ENCODE results near the gene RELA. TPM values are rescaled to one million over a fixed set of nuclear protein-coding genes. Genes with fewer than 3 reads are reported as not detected.

RELA gene
- total RNA-seq, 2 experiments from 2014 or later: 69.6 to 71.6 TPM

DNA sequence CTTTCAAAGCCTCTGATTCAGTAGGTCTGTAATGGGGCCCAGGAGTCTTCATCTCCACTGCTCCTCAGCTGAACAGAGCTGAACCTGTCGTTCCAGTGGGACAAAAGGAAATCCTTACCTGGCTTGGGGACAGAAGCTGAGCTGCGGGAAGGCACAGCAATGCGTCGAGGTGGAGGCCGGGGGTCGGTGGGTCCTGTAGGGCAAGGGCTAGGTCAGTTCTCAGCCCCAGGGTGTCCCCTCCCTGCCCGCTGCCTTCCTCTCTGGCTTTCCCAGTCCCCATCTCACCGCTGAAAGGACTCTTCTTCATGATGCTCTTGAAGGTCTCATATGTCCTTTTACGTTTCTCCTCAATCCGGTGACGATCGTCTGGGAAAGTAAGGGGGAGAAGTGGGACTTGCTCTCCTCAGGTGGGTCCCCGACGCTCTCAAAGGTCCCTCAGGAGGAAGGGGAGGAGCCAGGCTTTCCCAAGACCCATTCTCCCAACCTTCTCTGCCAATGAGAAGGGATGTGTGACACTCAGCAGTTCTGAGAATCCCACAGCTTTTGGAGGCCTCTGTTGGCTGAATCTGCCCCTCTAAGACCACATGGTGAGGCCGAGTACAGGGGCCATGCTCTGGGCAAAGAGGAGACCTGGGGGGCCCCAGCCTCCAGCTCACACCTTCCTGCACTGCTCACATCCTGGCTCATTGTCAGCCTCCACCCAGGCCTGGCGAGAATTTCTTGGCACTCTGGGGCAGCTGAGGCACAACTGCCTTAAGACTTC lies 7.0 kb downstream of the RELA start:
- Mint-ChIP-seq H3K27ac (peak overlapping the region; percentile 62), H3K4me1 (peaks cover 49% of the 10 kb centered on the region), H3K9me3 (no peaks in the 10 kb centered on the region), H3K27me3 (no peaks in the 10 kb centered on the region), H3K4me3 (no peak overlapping the region), H3K36me3 (peaks cover 35% of the 10 kb centered on the region)
- no peak for DNase-seq

DNA sequence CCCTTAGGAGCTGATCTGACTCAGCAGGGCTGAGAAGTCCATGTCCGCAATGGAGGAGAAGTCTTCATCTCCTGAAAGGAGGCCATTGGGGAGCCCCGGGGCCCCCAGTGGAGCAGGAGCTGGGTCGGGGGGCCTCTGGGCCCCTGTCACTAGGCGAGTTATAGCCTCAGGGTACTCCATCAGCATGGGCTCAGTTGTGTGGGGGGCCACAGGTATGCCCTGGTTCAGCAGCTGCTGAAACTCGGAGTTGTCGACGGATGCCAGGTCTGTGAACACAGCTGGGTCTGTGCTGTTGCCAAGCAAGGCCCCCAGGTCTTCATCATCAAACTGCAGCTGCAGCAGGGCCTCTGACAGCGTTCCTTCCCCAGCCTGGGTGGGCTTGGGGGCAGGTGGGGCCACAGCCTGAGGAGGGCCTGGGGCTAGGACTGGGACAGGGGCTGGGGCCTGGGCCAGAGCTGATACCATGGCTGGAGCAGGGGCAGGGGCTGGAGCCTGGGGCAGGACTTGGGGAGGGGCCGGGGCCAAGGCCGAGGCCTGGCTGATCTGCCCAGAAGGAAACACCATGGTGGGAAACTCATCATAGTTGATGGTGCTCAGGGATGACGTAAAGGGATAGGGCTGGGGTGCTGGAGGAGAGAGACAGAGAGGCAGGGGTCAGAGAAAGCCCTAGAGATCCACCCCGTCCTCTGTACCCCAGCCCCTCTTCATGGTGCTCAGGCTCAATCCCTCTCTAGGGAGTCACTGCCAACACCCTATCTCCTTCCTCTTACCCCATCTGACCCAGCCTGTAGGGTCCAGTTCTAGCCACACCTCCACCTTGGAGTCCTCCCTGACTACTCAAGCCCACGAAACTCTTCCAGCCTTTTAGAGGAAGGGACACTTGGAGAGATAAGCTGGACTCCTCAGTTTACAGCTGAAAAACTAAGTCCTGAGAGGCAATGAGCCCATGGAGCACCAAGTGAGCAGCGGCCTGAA lies 8.1 kb downstream of the RELA start:
- Mint-ChIP-seq H3K9me3 (no peaks in the 10 kb centered on the region), H3K4me3 (no peak overlapping the region), H3K4me1 (peaks cover 41% of the 10 kb centered on the region), H3K27me3 (no peaks in the 10 kb centered on the region), H3K36me3 (peaks cover 28% of the 10 kb centered on the region), H3K27ac (peak overlapping the region; percentile 62)
- no peak for DNase-seq

DNA sequence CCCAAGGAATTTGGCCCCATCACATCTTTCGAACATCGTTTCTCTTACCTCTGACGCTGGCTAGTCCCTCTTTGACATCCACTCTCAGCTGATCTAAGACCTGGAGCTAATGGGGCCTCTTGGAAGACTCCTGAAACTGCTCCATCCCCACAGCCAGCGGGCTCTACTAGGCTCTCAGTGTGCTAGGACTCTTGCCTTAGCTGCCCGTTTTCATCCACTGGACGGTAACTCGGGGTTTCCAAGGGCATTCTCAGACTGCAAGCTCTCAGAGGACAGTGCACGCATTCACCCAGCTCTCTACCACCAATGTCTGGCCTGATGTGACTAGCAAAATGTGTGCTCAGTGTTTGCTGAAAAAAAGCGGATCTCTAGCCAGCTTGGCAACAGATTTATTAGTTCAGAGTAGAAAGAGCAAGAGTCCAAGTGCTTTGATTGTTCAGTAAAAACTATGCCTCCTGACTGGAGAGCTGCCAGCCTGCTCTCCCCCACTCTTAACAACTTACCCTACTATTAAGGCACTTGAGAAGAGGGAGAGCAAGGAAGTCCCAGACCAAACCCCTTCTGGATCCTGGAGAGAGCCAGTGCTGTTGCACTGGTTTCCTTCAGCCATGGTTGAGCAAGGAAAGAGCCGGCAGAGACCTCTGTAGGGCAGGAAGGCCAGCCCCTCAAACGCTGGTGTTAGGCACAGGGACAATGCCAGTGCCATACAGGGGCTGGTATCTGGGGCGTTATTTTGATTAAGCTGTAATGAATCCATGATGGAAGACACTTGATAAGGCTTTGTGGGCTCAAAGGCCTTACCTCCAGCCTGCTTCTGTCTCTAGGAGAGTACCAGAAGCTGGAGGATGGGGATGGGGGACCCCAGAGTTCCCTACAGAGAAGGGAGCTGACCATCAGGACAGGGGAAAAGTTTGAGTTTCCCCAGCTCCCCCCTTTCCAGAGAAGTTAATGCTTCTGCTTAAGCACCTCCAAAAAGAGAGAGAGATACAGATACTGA lies 9.2 kb downstream of the RELA start:
- H3K27ac Mint-ChIP-seq: peak overlapping the region; percentile 92
- peaks cover 32% of the 10 kb centered on the region for H3K4me1 Mint-ChIP-seq
- H3K9me3 Mint-ChIP-seq: no peaks in the 10 kb centered on the region
- no peaks in the 10 kb centered on the region for H3K27me3 Mint-ChIP-seq
- peak overlapping the region; percentile 79 for H3K4me3 Mint-ChIP-seq
- no peak for DNase-seq
- peaks cover 18% of the 10 kb centered on the region for H3K36me3 Mint-ChIP-seq

DNA sequence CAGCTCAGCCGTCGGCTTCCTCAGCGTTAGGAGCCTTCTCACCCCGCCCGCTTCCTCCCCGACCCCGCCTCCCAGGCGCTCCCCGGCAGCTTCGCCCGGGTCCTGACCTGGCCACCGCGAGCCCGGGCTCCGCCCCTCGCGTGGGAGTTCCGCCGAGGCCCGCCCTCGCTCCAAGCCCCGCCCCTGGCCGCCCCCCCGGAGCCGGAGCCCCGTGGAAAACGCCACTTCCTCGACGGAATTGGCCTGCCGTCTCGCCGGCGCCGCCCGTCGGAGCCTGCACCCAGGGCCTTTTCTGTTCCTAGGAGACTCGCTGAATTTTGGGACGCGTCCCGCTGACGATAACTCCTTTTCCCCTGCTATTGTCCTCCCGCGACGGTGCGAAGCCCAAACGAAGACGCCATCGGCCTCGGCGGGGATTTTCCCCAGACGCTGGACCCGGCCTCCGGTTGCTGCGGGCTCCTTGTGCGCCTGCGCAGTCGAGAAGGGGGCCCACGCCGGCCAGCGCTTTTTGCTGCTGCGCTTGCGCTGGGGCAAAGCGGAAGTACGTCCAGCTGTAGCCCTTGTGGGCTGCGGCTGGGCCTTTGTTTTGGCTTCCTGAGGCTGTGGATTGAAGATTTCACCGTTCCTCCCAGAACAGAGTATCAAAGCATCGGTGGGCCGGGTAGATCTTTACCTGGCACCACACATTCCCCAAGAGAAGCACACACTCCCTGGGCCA lies 10.0 kb downstream of the RELA start:
- H3K4me1 Mint-ChIP-seq: peaks cover 31% of the 10 kb centered on the region
- H3K9me3 Mint-ChIP-seq: no peaks in the 10 kb centered on the region
- no peaks in the 10 kb centered on the region for H3K27me3 Mint-ChIP-seq
- DNase-seq: peak; percentile 99
- peaks cover 15% of the 10 kb centered on the region for H3K36me3 Mint-ChIP-seq
- peak overlapping the region; percentile 79 for H3K4me3 Mint-ChIP-seq
- H3K27ac Mint-ChIP-seq: peak overlapping the region; percentile 92

DNA sequence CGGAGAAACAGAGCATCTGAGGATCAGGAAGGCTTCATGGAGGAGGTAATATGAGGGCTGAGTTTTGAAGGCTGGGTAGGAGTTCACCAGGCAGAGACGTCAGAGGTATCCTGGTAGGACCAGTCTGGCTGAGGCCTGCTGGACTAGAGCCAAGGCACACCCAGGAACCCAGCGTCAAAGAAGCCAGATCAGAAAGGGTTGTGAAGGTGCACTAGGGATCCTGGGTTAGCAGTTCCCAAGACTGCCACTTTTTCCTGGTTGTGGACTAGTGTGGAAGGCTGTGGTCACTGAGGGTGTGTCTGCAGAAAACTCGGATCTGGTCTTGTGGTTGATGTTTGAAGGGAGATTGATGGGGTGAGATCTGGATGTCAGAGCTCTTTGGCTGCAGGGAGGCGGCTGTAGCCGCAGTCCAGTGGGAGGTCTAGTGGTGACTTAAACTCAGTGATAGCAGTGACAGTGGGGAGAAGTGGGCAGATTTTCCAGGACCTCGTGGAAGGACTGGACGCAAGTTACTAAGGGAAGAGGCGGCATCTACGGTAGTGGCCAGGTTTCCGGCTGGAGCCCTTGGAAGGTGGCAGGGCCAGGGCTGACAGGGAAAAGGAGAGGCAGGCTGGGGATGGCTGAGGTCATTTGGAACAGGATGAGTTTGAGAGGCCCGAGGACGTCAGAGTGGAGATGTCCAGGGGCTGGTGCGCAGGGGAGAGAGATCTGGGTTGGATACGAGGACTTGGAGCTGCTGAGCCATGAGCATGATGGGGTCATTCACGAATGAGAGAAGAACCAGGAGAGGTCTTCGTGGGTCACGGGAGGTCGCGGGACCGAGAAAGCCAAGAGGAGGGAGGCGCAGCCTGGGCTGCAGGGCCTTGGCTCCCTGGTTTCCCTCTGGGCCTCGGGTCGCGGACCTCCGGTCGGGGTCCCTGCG lies 10.9 kb downstream of the RELA start:
- Mint-ChIP-seq H3K27me3 (no peaks in the 10 kb centered on the region), H3K4me1 (peaks cover 31% of the 10 kb centered on the region), H3K27ac (peak overlapping the region; percentile 18), H3K4me3 (peak overlapping the region; percentile 66), H3K9me3 (no peaks in the 10 kb centered on the region), H3K36me3 (peaks cover 13% of the 10 kb centered on the region)
- DNase-seq: no peak

DNA sequence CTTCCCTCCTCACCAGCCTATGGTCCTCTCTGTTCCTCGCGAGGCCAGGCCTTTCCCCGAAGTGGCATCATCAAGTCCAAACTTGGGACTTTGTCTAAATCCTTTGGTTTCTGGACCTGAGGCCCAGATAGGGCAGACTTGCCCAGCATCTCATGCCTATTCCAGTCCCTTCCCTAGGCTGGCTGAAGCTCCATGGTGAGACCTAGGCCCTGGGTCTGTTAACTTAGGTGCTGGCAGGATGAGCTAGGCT lies 11.5 kb downstream of the RELA start:
- H3K27ac Mint-ChIP-seq: peak overlapping the region; percentile 18
- H3K4me1 Mint-ChIP-seq: peaks cover 31% of the 10 kb centered on the region
- no peaks in the 10 kb centered on the region for H3K27me3 Mint-ChIP-seq
- peaks cover 13% of the 10 kb centered on the region for H3K36me3 Mint-ChIP-seq
- H3K4me3 Mint-ChIP-seq: peak overlapping the region; percentile 66
- no peak for DNase-seq
- H3K9me3 Mint-ChIP-seq: no peaks in the 10 kb centered on the region

DNA sequence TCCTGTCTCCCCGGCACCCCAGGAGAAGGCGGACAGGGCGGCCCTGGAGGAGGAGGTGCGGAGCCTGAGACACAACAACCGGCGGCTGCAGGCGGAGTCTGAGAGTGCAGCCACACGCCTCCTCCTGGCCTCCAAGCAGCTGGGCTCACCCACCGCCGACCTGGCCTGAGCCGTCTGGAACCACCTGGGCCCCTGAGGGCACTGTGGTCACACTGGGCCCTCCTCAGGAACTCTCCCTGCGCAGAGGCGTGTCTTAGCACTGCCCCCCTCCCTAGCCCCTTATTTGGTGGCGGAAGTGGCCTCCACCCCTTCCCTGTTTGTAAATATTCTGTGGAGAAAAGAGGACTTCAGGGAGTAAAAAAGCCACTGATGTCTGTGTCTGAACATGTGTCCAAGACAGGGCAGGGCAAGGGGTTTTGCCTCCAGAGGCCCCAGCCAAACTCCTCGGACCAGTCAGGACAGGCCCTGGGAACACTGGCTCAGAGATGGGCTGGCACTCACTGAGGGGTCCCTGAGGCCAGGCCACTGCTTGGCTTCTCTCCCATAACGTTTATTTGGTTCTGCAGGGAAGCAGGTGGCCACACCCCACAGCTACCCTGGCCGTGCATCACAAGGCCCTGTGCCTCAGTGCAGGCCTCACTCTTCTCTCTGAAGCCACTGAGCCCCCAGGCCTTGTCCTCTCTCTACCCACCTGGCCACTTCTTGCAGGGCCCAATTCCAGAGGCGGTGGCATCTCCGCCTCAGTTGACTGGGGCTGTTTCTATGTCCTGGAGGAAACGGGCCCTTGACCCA lies 12.0 kb downstream of the RELA start:
- Mint-ChIP-seq H3K9me3 (no peaks in the 10 kb centered on the region), H3K36me3 (peaks cover 13% of the 10 kb centered on the region), H3K27ac (no peak overlapping the region), H3K27me3 (no peaks in the 10 kb centered on the region), H3K4me1 (peaks cover 31% of the 10 kb centered on the region), H3K4me3 (no peak overlapping the region)
- no peak for DNase-seq

DNA sequence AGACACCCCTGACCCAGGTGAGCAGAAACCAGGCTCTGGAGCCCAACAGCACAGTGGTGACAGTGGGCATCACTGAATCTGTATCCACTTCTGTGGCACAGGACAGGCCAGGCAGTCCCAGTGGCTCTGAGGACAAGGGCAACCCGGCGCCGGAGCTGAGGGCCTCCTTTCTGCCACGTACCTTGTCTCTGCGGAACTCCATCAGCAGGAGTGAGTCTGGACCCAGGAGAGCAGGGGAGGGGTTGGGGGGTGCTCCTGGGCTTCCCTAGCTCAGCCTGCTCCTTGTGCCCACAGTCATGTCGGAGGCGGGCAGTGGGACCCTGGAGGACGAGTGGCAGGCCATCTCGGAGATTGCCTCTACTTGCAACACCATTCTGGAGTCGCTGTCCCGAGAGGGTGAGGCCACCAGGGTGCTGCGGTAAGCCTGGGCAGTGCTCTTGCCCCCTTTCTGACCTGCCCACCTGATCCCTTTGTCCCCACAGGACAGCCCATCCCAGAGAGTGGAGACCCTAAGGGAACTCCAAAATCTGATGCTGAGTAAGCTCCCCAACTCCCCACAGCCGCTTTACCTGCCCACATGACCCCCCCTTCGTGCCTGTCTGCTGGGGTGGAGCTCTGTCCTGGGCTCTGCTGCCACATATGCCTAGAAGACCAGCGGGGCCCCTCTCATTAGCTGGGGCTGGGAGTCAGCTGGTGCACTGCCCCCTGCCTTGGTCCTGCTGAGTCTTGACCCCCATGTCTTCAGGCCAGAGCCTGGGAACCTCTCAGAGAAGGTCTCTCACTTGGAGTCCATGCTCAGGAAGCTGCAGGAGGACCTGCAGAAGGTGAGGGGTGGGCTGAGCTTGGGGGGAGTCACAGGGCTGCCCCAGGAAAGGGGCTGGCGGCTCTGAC lies 12.8 kb downstream of the RELA start:
- H3K4me1 Mint-ChIP-seq: peaks cover 27% of the 10 kb centered on the region
- no peaks in the 10 kb centered on the region for H3K9me3 Mint-ChIP-seq
- H3K27me3 Mint-ChIP-seq: no peaks in the 10 kb centered on the region
- H3K4me3 Mint-ChIP-seq: no peak overlapping the region
- no peak for DNase-seq
- no peak overlapping the region for H3K27ac Mint-ChIP-seq
- peaks cover 10% of the 10 kb centered on the region for H3K36me3 Mint-ChIP-seq

DNA sequence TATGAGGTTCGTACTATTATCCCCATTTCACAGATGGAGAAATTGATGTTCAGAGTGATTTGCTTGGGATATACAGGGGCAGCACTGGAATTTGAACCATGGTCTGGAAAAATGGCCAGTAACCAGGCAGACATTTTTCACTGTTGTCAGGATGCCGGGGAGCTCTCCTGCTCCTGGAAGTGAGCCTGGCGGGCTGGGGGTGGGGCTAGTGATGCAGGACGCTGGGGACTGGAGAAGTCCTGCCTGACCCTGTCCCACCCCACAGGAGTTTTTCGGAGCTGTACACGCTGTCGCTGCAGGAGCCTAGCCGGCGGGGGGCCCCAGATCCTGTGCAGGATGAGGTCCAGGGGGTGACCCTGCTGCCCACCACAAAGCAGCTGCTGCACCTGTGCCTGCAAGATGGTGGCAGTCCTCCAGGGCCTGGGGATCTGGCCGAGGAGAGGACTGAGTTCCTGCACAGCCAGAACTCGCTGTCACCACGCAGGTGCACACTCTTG lies 13.7 kb downstream of the RELA start:
- Mint-ChIP-seq H3K4me1 (peaks cover 28% of the 10 kb centered on the region), H3K36me3 (peaks cover 10% of the 10 kb centered on the region), H3K9me3 (no peaks in the 10 kb centered on the region), H3K27me3 (no peaks in the 10 kb centered on the region), H3K27ac (no peak overlapping the region), H3K4me3 (no peak overlapping the region)
- no peak for DNase-seq

DNA sequence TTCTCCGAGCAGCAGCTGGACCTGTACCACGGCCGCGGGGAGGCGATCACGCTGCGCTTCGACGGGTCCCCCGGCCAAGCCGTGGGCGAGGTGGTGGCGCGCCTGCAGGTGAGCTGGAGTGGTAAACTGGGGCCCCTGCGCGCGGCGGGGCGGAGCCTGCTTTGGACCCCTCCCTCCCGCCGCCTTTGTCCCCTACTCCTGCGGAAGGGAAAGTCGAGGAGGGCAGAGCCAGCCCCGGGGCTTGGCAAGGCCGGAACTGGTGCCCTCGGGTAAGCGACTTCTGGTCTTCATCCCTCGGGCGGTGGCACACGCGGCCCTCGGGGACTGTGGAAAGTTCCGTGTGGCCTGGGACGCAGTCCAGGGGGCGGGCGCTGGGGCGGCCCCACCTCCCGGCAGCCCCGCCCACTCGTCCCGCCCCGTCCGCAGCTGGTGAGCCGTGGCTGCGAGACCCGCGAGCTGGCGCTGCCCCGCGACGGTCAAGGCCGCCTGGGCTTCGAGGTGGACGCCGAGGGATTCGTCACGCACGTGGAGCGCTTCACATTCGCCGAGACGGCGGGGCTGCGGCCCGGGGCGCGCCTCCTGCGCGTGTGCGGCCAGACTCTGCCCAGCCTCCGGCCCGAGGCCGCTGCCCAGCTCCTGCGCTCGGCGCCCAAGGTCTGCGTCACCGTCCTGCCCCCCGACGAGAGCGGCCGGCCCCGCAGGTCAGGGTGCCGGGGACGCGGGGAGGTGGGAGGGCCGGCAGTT lies 15.6 kb downstream of the RELA start:
- no peaks in the 10 kb centered on the region for H3K27me3 Mint-ChIP-seq
- peaks cover 8% of the 10 kb centered on the region for H3K36me3 Mint-ChIP-seq
- H3K27ac Mint-ChIP-seq: no peak overlapping the region
- DNase-seq: no peak
- H3K9me3 Mint-ChIP-seq: no peaks in the 10 kb centered on the region
- no peak overlapping the region for H3K4me3 Mint-ChIP-seq
- H3K4me1 Mint-ChIP-seq: peaks cover 25% of the 10 kb centered on the region

DNA sequence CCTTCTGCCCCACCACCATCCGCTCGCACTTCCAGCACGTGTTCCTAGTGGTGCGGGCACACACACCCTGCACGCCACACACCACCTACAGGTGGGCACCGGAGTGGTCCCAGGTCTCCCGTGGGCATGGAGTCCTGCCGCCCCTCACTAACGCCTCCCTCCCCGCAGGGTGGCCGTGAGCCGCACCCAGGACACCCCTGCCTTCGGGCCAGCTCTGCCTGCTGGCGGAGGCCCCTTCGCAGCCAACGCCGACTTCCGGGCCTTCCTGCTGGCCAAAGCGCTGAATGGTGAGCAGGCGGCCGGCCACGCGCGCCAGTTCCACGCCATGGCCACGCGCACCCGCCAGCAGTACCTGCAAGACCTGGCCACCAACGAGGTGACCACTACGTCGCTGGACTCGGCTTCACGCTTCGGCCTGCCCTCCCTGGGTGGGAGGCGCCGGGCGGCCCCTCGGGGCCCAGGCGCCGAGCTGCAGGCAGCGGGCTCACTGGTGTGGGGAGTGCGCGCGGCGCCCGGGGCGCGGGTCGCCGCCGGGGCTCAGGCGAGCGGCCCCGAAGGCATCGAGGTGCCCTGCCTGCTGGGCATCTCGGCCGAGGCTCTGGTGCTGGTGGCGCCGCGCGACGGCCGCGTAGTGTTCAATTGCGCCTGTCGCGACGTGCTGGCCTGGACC lies 16.3 kb downstream of the RELA start:
- no peak for DNase-seq

More for the DNA sequence above, 16.3 kb downstream of the RELA start:
- Mint-ChIP-seq H3K4me3 (no peak overlapping the region), H3K27me3 (no peaks in the 10 kb centered on the region), H3K27ac (no peak overlapping the region), H3K9me3 (no peaks in the 10 kb centered on the region), H3K36me3 (peaks cover 12% of the 10 kb centered on the region), H3K4me1 (peaks cover 24% of the 10 kb centered on the region)
